Right kidney (tissue), 9 donors: ENCODE results near the gene SPOUT1.
"Not testable (repeated sequence)": the region's sequence is repeated elsewhere in the genome, so short reads cannot be mapped to it uniquely, and the experiment has no call there.

ENCODE experiments used
- DNase-seq: peaks from one replicate; pipeline ENCODE4 v3.0.0-alpha.2; 2016
- long read RNA-seq, 8 donors: transcript quantifications; one replicate each; lab custom pipeline, GENCODE V29; 2026

The SPOUT1 gene
- long read RNA-seq, donor 1, full-length matches to known transcripts = 5 of 5 reads
- long read RNA-seq, donor 1, partial matches to known transcripts = 0 of 5 reads
- long read RNA-seq, donor 1, other reads (novel, unspliced or antisense) = 0 of 5 reads
- long read RNA-seq, donor 2, full-length matches to known transcripts = 2 of 35 reads
- long read RNA-seq, donor 2, partial matches to known transcripts = 33 of 35 reads
- long read RNA-seq, donor 2, other reads (novel, unspliced or antisense) = 0 of 35 reads
- long read RNA-seq, donor 3 = 0 reads
- long read RNA-seq, donor 4, full-length matches to known transcripts = 6 of 6 reads
- long read RNA-seq, donor 4, partial matches to known transcripts = 0 of 6 reads
- long read RNA-seq, donor 4, other reads (novel, unspliced or antisense) = 0 of 6 reads
- long read RNA-seq, donor 5, full-length matches to known transcripts = 3 of 3 reads
- long read RNA-seq, donor 5, partial matches to known transcripts = 0 of 3 reads
- long read RNA-seq, donor 5, other reads (novel, unspliced or antisense) = 0 of 3 reads
- long read RNA-seq, donor 6, full-length matches to known transcripts = 4 of 4 reads
- long read RNA-seq, donor 6, partial matches to known transcripts = 0 of 4 reads
- long read RNA-seq, donor 6, other reads (novel, unspliced or antisense) = 0 of 4 reads
- long read RNA-seq, donor 7, full-length matches to known transcripts = 7 of 51 reads
- long read RNA-seq, donor 7, partial matches to known transcripts = 44 of 51 reads
- long read RNA-seq, donor 7, other reads (novel, unspliced or antisense) = 0 of 51 reads
- long read RNA-seq, donor 8, full-length matches to known transcripts = 7 of 7 reads
- long read RNA-seq, donor 8, partial matches to known transcripts = 0 of 7 reads
- long read RNA-seq, donor 8, other reads (novel, unspliced or antisense) = 0 of 7 reads

DNA sequence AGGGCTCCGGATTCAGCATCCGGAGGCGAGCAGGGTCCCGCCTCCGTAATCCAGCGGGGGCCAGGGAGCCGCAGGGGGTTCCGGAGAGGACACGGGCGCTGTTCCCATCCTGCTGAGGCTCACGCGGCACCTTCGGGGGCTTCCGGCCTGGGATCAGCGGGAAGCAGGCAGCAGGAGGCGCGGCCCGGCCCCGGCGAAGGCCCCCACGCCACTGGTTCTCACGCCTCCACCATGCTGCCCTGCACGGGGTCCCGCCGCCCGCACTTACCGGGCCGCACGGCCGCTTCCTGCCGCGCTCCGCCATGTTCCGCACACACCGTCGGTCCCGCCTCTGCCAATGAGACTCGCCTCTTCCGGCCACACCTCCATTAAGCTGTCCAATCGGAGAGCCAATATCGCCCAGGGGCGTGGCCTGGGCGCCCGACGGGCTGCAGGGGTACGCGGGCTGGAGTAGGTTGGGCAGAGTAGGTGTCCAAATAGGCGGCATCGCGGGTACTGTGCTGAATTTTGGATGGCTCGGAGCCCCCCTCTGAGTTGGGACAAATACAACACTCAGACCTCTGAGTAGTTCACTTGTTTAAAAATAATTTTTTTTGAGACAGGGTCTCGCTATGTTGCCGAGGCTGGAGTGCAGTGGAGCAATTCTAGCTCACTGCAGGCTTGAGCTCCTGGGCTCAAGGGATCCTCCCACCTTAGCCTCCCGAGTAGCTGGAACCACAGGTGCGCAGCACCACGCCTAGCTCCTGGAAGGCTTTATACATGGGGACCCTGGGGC, at the start of gene SPOUT1:
Gene SPOUT1, minus strand, starts transcription at position 318 of the 775 bp plus-strand sequence. Its CDS starts 14 bp downstream, at position 304.
- peak; percentile 93 for DNase-seq

- DNase-seq = no peak
These were observed 48.3 kb upstream of the SPOUT1 start for GRCh38 chr9:128877852-128878251.

DNA sequence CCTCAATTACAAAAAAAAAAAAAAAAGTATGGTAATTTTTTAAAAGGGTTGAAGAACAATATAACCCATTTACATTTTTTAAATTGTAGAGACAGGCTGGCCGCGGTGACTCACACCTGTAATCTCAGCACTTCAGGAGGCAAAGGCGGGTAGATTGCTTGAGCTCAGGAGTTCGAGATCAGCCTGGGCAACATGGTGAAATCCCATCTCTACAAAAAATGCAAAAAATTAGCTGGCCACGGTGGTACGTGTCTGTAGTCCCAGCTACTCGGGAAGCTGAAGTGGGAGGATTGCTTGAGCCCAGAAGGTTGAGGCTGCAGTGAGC, 41.3 kb upstream of the SPOUT1 start:
- not testable (repeated sequence) for DNase-seq

GRCh38 chr9:128870128-128870940, 40.7 kb upstream of the SPOUT1 start:
- no peak for DNase-seq

DNA sequence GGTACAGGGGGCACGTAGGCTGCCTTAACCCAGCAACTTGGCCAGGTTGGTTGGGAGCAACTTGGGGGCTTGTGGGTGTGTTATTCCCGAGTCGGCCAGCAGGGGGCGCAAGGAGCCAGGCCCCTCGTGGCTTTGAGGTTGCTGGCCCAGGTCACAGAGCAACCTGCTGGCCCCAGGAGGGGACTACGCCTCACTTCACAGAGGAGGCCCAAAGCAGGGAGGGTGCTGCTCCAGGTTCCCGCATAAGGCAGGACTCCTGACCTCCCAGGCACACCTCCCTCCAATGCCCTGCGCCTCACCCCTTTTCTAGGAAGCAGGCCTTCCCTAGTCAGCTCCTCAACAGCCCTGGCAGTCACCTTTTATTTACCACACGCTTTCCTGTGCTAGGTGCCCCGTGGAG, 34.1 kb upstream of the SPOUT1 start:
- DNase-seq = peak; percentile 65

DNA sequence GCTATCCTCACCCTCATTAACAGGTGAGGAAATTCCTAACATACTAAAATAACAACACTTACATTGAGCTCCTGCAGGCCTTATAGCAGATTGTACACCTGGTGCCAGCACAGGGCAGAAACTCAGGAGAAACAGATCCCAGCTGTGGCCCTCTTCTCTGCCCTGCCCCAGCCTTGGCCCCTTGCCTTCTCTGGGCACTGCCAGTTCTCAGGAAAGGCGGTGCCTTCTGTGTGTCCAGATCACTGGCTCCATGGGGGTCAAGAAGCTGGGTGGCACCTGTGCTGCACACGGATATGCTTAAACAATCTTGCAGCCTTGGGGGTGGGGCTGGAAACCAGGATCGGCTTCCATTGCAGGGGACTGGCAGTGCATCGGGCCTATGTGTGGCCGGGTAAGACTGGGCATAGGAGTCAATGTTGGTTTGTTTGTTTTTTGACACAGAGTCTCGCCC, 32.8 kb upstream of the SPOUT1 start:
- no peak for DNase-seq

DNA sequence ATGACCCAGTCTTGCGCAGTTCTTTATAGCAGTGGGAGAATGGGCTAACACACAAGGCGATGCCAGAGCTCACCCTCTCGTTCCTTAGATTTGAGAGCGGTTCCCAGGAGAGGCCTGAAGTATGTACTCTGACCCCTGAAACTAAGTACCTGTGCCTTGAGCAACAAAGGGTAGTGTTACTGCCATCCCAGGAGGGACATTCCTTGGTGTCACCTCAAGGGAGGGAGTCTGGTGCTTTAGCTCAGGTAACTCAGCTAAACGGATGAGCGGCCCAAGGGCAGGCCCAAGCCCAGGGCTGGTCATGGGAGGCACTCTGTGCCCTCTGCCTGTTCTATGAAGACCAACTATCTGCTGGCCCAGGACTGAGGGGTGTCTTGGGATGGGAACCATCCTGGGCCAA, 31.9 kb upstream of the SPOUT1 start:
- no peak for DNase-seq

GRCh38 chr9:128860937-128861336, 31.3 kb upstream of the SPOUT1 start:
- DNase-seq = no peak

- not testable (repeated sequence) for DNase-seq
These were observed 28.9 kb upstream of the SPOUT1 start for GRCh38 chr9:128858476-128858875.

DNA sequence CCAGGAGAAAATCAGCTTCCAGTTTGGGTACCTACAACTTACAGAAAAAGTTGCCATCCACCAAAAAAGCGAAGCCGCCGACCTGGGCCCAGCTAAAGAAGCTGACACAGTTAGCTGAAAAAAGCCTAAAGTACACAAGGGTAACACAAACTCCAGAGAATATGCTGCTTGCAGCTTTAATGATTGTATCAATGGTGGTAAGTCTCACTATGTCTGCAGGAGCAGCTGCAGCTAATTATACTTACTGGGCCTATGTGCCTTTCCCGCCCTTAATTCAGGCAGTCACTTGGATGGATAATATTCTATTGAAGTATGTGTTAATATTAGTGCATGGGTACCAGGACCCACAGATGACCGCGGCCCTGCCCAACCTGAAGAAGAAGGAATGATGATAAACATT, 24.9 kb upstream of the SPOUT1 start:
- DNase-seq = not testable (repeated sequence)

DNA sequence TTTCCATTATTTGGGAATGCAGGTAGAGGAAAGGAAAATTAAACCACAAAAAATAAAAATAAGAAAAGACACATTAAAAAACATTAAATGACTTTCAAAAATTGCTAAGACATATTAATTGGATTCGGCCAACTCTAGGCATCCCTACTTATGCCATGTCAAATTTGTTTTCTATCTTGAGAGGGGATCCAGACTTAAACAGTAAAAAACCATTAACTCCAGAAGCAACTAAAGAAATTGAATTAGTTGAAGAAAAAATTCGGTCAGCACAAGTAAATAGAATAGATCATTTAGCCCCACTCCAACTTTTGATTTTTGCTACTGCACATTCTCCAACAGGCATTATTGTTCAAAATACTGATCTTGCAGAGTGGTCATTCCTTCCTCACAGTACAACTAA, 23.1 kb upstream of the SPOUT1 start:
- DNase-seq = not testable (repeated sequence)

DNA sequence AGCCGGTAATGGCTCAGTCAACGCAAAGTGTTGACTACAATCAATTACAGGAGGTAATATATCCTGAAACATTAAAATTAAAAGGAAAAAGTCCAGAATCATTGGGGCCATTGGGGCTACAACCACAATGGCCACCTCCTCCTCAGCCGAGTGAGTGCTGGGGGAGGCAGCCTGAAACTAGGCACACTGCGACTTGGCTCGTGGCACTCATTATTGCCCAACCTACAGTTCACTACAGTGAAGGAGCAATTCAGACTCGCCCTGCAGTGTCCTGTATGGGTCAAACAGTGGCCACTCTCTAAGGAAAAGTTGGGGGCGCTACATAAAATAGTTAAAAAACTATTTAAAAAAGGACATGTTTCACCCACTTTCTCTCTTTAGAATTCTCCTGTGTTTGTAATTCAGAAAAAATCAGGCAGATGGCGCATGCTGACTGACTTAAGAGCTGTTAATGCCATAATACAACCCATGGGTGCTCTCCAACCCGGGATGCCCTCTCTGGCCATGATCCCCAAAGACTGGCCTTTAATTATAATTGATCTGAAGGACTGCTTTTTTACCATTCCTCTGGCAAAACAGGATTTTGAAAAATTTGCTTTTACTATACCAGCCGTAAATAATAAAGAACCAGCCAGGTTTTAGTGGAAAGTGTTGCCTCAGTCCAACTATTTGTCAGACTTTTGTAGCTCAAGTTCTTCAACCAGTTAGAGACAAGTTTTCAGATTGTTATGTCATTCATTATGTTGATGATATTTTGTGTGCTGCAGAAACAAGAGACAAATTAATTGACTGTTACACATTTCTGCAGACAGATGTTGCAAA, 22.4 kb upstream of the SPOUT1 start:
- DNase-seq = not testable (repeated sequence)

GRCh38 chr9:128851024-128851423, 21.4 kb upstream of the SPOUT1 start:
- DNase-seq = not testable (repeated sequence)

GRCh38 chr9:128847803-128848202, 18.2 kb upstream of the SPOUT1 start:
- no peak for DNase-seq

- no peak for DNase-seq
These were observed 17.1 kb upstream of the SPOUT1 start for GRCh38 chr9:128846680-128847030.

DNA sequence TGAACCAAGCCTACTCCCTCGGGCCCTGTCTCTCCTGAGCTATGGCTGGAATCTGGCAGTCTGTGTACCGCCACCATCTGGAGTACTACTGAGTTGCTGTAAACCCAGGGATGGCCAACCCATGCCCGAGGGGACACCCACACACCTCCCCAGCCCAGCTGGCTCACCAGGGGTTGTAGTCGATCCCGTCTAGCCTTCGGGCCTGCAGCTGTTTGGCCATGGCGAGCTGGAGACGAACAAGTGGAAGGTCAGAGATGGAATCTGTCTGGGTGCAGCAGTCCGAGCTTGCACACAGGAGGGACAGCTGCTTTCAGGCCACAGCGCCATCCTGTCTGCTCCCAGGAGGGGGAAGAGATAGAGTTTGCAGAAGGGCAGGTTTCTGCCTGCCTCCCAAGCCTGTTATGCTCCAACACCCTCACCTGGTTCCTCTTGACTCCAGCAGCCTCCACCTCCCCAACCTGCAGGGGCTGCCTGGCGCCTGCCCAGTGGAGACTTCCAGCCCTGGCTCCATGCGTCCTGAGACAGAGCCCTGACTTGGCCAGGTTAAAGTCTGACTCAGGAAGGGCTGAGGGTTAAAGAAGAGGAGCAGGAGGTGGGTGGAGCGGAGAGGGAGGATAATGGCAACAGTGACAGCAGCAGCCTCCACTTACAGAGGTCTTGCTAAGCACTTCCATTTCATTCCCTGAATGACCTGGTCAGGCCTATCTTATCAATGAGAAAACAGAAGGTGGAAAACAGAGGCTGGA, 15.8 kb upstream of the SPOUT1 start:
- DNase-seq = peak; percentile 37

- not testable (repeated sequence) for DNase-seq
These were observed 13.6 kb upstream of the SPOUT1 start for GRCh38 chr9:128843171-128843570.

DNA sequence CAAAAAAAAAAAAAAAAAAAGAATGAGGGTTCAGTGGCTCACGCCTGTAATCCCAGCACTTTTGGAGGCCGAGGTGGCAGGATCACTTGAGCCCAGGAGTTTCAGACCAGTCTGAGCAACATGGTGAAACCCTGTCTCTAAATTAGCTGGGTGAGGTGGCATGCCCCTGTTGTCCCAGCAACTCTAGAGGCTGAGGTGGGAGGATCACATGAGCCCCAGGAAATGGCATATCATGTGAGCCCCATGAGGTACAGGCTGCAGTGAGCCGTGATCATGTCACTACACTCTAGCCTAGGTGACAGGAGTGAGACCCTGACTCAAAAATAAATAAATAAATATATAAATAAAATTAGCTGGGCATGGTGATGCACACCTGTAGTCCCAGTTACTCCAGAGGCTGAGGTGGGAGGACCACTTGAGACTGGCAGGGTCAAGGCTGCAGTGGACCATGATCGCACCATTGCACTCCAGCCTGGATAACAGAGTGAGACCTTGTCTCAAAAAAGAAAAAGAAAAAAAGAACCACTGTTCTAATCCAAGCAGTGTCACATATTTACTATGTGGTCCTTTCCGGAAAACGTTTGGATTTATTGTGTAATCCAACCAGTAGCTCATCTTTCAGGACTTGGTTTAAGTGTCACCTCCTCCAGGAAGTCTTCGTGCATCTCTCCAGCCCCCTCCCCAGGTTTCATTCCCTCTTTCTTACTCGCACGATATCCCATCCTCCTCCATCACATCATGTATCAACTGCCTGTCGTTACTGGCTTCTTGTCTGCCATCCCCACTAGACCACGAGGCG, 12.3 kb upstream of the SPOUT1 start:
- DNase-seq = no peak

- DNase-seq = no peak
These were observed 10.9 kb upstream of the SPOUT1 start for GRCh38 chr9:128840524-128840923.
